DMS 273 (cell line): Measurements from ENCODE around the gene LDLRAD3.

ENCODE experiments used
- DNase-seq: peaks from one replicate; lab custom pipeline; 2025; ENCODE audit not compliant: unreplicated experiment; lab: John Stamatoyannopoulos, UW

The LDLRAD3 gene

DNA sequence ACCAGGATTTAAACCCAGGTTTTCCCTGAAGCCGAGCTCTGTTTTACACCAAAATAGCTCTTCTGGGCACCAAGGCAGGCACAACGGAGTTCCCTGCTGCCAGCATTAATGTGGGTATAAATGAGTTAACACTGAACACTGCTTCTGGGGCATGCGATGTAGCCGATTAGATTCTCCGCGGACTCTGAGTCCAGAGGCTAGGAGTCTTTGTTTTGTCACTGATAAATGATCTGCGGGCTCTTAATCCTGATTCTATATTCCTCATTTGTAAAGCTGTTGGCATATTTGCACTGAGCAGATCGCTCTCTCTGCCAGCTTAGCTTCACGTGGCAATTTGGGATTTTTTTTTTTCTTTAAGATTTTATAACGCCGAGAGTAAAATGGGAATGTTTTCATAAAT, 16.8 kb upstream of the LDLRAD3 start:
- no peak for DNase-seq

- no peak for DNase-seq
Measured at GRCh38 chr11:35927682-35928081, 16.2 kb upstream of the LDLRAD3 start.

DNA sequence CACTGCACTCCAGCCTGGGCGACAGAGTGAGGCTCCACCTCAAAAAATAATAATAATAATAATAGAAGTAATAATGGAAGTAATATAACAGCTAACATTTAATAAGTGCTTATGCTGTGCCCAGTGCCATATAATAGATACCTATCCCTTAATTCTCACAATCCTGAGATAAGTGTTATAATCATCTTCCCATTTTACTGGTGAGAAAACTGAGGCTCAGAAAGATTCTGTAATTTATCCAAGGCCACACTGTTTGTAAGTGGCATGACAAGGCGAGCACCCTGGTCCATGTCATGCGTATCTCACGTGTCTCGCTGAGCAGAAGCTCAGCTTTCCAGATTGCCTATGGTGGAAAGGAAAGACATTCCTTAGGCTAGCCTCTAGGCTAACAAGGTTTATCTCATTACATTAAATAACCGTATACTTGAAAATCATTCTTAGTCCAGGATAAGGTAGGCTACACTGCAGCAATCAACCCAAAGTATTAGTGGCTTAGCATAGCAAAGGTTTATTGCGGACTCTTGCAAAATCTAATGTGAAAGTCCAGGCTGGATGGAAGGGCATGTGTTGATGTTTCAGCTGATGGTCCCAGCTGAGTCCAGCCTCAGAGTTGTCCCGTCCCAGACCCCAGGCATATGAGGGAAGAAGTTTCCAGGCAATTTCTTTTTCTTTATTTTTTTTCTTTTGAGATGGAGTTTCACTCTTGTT, 15.0 kb upstream of the LDLRAD3 start:
- DNase-seq: no peak

DNA sequence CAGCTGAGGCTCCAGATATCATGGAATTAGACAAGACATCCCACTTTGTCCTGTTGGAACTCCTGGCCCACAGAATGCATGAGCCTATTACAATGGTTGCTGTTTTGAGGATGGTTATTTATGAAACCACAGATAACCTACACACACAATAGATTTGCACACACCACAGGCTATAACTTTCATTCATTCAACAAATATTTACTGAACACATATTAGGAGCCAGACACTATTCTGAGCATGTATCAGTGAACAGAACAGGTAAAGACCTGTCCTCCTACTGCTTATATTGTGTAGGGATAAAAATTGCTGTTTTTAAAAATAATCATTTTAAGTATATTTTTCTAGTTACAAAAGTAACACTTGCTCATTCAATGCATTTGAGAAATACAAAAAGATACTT, 13.4 kb upstream of the LDLRAD3 start:
- no peak for DNase-seq

DNA sequence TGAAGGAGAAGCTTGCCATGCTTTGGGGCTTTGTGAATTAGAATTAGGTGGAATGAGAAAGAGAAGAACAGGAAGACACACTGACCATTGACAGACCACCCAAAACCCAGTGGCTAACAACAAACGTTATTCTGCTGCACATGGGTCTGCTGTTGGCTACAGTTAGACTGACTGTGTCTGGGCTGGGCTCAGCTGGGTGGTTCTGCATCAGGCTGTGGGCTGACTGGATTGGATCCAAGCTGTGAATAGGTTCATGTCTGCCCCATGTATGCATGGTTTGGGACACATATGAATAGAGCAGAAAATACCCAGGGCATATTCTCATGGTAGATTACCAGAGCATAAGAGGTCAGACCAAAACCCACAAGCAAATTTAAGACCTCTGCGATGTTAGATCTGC, 11.7 kb upstream of the LDLRAD3 start:
- no peak for DNase-seq

GRCh38 chr11:35932681-35933319, 11.1 kb upstream of the LDLRAD3 start:
- DNase-seq: no peak

- no peak for DNase-seq
Measured at GRCh38 chr11:35933320-35933871, 10.5 kb upstream of the LDLRAD3 start.

- DNase-seq: no peak
Measured at GRCh38 chr11:35934271-35934670, 9.6 kb upstream of the LDLRAD3 start.

GRCh38 chr11:35934981-35935380, 8.9 kb upstream of the LDLRAD3 start:
- no peak for DNase-seq

DNA sequence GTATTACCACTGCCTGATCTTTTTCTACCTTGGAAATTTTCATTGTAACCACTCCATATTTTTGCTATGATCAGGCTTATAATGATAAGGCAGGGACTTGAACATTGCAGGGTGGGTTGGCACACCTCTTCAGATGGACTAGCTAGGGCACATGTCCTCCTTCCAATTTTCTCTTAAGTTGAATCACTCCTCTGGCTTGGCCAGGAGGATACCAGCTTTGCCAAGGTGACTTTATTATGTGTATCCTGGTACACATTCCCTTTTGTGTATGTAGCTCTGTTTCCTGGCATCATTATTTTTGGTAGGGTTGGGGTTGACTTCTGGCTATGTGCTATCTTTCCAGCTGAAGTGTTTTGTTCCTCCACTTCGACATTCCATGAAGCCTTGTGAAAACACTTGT, 8.5 kb upstream of the LDLRAD3 start:
- DNase-seq: no peak

GRCh38 chr11:35937111-35937510, 6.8 kb upstream of the LDLRAD3 start:
- no peak for DNase-seq

GRCh38 chr11:35937700-35938099, 6.2 kb upstream of the LDLRAD3 start:
- no peak for DNase-seq

DNA sequence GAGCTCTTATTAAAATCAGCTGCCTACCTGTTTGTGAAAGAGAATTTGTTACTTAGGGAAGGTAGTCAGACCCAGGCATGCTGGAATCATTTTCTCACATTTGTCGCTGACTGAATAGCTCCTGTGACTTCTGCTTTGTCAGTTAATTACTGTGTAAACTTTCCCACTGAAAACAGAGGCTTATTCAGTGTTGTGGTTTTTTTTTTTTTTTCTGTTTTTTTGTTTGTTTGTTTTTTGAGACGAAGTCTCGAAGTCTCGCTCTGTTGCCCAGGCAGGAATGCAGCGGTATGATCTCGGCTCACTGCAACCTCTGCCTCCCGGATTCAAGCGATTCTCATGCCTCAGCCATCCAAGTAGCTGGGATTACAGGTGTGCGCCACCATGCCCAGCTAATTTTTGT, 5.6 kb upstream of the LDLRAD3 start:
- DNase-seq: no peak

GRCh38 chr11:35943309-35943708, 553 bp upstream of the LDLRAD3 start:
- peak; percentile 45 for DNase-seq

DNA sequence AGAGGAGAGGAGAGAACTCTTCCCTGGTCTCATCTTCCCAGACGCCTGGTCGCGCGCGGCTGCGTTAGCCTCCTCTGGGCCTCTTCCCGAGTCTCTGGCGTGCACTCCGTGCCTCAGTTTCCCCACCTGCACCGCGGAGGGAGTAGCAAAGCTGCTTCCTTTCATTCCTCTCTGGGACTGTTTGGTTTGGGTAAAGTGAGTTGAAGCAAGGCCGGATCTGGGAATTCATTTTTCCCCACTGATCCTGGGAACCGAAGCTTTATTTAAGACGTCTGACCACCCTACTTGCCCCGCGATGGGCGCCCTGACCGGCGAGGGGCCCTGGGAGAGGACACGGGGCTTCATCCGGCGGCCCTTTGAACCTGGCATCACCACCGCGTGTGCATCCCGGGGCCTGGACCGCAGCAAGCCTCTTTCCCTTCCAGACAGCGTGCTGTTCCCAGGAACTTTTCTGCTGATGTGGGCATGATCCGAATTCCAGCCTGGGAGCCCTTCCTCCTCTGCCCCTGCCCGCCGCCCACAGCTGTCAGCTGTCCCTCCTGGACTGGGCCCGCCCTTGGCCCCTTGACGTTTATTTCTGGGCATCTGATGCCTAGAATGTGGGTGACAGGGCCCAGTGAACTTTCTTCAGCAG, 758 bp downstream of the LDLRAD3 start:
- DNase-seq: peak; percentile 34

GRCh38 chr11:35945137-35945518, 1.3 kb downstream of the LDLRAD3 start:
- no peak for DNase-seq

- DNase-seq: no peak
Measured at GRCh38 chr11:35946766-35947165, 2.9 kb downstream of the LDLRAD3 start.

GRCh38 chr11:35947437-35947836, 3.6 kb downstream of the LDLRAD3 start:
- DNase-seq: no peak

DNA sequence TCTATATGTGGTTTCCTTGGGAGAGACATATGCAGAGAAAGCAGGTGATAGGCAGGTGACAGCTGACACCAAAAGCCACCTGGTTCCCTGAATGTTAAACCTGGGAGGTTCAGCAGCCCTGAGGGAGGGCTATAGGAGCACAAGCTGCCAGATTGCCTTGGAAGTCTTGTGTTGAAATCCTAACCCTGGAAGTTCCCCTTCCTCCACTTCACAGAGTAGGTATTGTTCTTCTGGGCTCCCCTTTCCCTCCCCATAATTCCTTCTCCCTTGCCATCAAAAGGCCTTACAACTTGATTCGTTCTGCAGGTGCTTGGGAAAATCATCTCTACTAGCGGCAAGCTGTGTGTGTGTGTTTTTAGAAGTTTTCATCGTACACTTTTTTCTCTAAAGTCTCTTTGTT, 5.4 kb downstream of the LDLRAD3 start:
- DNase-seq: no peak

DNA sequence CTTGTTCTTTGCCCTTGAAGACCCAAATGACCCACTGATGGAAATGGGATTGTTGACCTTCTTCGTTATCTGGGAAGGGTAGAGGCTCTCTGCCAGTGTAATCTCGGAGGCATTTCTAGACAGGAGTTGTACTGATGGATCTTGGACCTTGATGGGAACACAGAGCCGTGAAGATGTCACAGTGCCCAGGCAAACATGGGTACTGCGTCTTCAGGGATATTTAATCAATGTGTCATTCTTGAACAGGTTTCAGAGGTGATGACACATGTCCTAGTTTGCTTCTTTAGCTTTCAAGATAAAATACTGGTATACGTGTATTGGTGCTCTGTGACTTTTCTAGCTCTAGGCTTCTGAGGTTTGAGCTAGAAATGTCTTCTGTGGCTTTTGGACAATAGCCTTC, 6.2 kb downstream of the LDLRAD3 start:
- no peak for DNase-seq

DNA sequence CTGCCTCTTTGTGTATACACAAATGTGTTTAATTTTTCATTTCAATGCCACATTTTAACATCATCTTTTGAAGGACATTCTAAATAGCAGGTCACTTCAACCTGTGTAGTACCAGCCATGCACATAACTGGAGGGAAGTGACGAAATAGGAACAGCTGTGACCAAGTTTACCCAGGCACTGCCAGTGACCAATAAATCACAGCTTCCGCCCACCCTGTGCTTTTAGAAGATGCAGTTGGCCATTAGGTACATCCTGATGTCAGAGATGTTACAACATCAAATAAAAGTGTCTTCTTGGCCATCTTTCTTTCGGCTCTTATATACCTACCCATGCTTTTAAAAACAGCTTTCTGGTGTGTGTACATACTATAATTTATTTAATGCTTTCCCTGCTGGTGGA, 7.8 kb downstream of the LDLRAD3 start:
- peak; percentile 23 for DNase-seq

DNA sequence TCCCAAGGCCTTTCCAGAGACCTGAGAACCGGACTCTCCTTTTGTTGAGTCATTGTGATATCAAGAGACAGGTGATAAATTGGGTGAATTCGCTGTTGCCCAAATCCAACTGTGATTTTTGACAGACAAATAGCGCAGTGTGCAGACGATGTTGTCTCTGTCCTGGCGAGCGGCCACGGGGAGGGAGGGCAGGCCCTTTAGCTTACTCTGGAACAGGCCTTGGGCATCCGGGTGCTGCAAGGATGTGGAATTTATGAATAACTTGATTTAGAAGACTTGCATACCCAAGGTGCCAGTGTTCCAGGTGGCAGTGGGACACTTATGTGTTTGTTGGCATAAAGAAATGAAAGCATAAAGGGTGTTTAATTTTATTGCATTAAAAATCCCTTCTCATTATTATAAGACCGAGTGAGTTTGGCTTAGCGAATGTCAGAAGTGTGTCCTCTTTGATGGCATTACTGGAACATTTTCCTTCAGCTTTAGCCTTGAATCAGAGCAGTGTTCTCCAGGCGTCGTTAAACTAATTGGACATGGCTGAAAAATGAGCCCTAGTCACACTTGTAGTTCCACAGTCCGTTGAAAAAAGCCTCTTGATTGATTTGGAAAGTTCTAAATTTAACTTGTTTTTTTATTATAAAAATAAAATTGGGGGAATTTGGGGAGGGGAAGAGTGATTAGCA, 9.4 kb downstream of the LDLRAD3 start:
- DNase-seq: peak; percentile 55
